Nephron progenitor cell (in vitro differentiated cells): ENCODE measurements around the gene DOP1B.

Experiments used
- DNase-seq: peaks from one replicate; pipeline ENCODE4 v3.0.0; 2021
- H3K27ac Mint-ChIP-seq: 2 replicates; pipeline ENCODE4 v1.8.0; 2021; ENCODE audit warnings: mild to moderate bottlenecking, moderate library complexity, mixed read lengths
- H3K27me3 Mint-ChIP-seq: 2 replicates; pipeline ENCODE4 v1.8.0; 2021; ENCODE audit warnings: mild to moderate bottlenecking, low read depth, mixed read lengths; ENCODE audit not compliant: poor library complexity
- H3K36me3 Mint-ChIP-seq: 2 replicates; pipeline ENCODE4 v1.8.0; 2021; ENCODE audit warnings: low read depth, mixed read lengths
- H3K4me1 Mint-ChIP-seq: 2 replicates; pipeline ENCODE4 v1.8.0; 2021; ENCODE audit warnings: mixed read lengths
- H3K4me3 Mint-ChIP-seq: 2 replicates; pipeline ENCODE4 v1.8.0; 2021; ENCODE audit warnings: mild to moderate bottlenecking, moderate library complexity, mixed read lengths
- H3K9me3 Mint-ChIP-seq: 2 replicates; pipeline ENCODE4 v1.8.0; 2021; ENCODE audit warnings: mild to moderate bottlenecking, moderate library complexity, mixed read lengths
- CTCF ChIP-seq: fragments of 200-600 bp; sonication (generic); IDR thresholded peaks from 2 replicates; pipeline ENCODE4 v1.5.0; 2021; ENCODE audit warnings: antibody characterized with exemption

Gene DOP1B

GRCh38 chr21:36183144-36183795, 26.6 kb downstream of the DOP1B start:
- Mint-ChIP-seq H3K36me3 (no peaks in the 10 kb centered on the region), H3K27ac (no peak overlapping the region), H3K9me3 (peaks cover 13% of the 10 kb centered on the region), H3K4me3 (no peak overlapping the region), H3K4me1 (peaks cover 22% of the 10 kb centered on the region), H3K27me3 (peaks cover 6% of the 10 kb centered on the region)
- TF ChIP-seq CTCF: no peak
- DNase-seq: no peak

DNA sequence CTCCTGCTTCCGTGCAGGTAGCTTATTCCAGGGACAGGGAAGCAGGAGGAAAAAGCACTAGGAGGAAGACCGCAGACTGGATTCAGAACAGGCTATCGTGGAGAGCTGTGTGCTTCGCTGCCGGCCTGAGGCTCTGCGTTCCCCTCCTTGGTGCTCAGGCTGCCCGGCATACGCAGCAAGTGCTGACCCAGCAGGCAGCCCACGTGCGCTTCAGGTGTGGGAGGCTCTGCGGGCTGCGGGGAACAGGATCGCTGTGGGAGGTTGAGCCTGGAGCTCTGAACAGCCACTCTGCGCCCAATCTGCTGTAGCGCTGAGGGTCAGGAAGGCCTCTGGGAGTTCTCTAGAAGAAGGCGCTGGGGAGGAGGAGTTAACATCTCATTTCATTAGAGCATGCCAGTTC, 27.9 kb downstream of the DOP1B start:
- DNase-seq: no peak
- no peak for TF ChIP-seq CTCF
- peaks cover 4% of the 10 kb centered on the region for H3K27me3 Mint-ChIP-seq
- no peak overlapping the region for H3K4me3 Mint-ChIP-seq
- peaks cover 4% of the 10 kb centered on the region for H3K9me3 Mint-ChIP-seq
- peaks cover 29% of the 10 kb centered on the region for H3K4me1 Mint-ChIP-seq
- H3K27ac Mint-ChIP-seq: no peak overlapping the region
- H3K36me3 Mint-ChIP-seq: no peaks in the 10 kb centered on the region

DNA sequence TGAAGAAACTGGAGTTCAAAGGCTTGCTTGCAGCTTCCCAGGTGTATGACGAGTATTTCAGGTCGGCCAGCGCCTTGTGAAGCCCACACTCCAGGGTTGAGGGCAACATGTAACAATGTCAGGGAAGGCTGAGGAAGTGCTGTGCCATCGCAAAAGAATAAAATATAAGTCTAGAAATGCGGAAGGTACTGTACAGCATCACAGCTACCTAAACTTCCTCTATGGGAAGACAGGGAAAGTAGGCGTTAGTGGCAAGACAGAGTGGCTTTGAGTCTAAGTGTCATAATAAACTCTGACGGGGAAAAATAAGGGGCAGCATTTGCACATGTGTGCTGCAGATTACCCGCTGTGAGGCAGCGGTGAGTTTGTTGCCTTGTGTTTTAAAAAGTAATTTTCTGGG, 28.9 kb downstream of the DOP1B start:
- Mint-ChIP-seq H3K27me3 (peaks cover 4% of the 10 kb centered on the region), H3K9me3 (no peaks in the 10 kb centered on the region), H3K4me3 (no peak overlapping the region), H3K36me3 (no peaks in the 10 kb centered on the region), H3K27ac (no peak overlapping the region), H3K4me1 (peaks cover 31% of the 10 kb centered on the region)
- TF ChIP-seq CTCF: no peak
- DNase-seq: no peak

- Mint-ChIP-seq H3K36me3 (no peaks in the 10 kb centered on the region), H3K4me1 (peaks cover 36% of the 10 kb centered on the region), H3K27ac (no peak overlapping the region), H3K4me3 (no peak overlapping the region), H3K9me3 (no peaks in the 10 kb centered on the region), H3K27me3 (peaks cover 4% of the 10 kb centered on the region)
- no peak for DNase-seq
- TF ChIP-seq CTCF: no peak
Measured at GRCh38 chr21:36186081-36186480, 29.5 kb downstream of the DOP1B start.

GRCh38 chr21:36186506-36187399, 30.1 kb downstream of the DOP1B start:
- no peak overlapping the region for H3K4me3 Mint-ChIP-seq
- DNase-seq: no peak
- no peaks in the 10 kb centered on the region for H3K9me3 Mint-ChIP-seq

More at GRCh38 chr21:36186506-36187399, 30.1 kb downstream of the DOP1B start:
- no peak for TF ChIP-seq CTCF
- Mint-ChIP-seq H3K36me3 (no peaks in the 10 kb centered on the region), H3K27ac (no peak overlapping the region), H3K4me1 (peaks cover 39% of the 10 kb centered on the region), H3K27me3 (peaks cover 4% of the 10 kb centered on the region)
